ENCODE results near the gene CNKSR1.

The CNKSR1 gene, protein sequence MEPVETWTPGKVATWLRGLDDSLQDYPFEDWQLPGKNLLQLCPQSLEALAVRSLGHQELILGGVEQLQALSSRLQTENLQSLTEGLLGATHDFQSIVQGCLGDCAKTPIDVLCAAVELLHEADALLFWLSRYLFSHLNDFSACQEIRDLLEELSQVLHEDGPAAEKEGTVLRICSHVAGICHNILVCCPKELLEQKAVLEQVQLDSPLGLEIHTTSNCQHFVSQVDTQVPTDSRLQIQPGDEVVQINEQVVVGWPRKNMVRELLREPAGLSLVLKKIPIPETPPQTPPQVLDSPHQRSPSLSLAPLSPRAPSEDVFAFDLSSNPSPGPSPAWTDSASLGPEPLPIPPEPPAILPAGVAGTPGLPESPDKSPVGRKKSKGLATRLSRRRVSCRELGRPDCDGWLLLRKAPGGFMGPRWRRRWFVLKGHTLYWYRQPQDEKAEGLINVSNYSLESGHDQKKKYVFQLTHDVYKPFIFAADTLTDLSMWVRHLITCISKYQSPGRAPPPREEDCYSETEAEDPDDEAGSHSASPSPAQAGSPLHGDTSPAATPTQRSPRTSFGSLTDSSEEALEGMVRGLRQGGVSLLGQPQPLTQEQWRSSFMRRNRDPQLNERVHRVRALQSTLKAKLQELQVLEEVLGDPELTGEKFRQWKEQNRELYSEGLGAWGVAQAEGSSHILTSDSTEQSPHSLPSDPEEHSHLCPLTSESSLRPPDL

DNA sequence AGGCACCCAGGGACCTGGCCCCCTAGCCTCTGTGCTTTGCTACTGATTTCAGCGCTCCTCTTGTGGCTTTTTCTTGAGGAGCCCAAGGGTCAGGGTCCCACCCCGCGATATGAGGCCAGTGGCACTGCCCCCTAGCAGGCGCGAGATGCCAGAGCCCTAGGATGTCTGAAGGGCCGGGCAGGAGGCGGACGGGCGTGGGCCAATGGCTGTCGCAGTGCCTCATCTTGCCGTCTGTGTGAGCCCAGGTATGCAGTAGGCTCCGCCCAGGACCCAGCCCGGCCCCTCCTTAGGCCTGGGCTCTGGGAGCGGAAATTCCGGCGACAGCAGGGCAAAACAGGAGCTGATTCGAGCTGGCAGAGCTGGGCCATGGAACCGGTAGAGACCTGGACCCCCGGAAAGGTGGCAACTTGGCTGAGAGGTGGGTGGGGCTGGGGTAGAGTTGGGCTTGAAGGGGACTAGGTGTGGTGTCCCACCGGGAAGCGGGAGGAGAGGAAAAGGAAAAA lies at the start of gene CNKSR1:
Gene CNKSR1 (plus strand): TSS at position 310 of the 503 bp plus-strand sequence. CDS start 57 bp downstream, at position 367.
- DNase-seq (ENCODE audit: low read depth in 2 of 2) = no peak

- no peak for DNase-seq (ENCODE audit: low read depth in 2 of 2)
Observed at GRCh38 chr1:26129778-26130177, 47.5 kb upstream of the CNKSR1 start.

GRCh38 chr1:26130695-26131094 lies 46.6 kb upstream of the CNKSR1 start:
- no peak for DNase-seq (ENCODE audit: low read depth in 2 of 2)

DNA sequence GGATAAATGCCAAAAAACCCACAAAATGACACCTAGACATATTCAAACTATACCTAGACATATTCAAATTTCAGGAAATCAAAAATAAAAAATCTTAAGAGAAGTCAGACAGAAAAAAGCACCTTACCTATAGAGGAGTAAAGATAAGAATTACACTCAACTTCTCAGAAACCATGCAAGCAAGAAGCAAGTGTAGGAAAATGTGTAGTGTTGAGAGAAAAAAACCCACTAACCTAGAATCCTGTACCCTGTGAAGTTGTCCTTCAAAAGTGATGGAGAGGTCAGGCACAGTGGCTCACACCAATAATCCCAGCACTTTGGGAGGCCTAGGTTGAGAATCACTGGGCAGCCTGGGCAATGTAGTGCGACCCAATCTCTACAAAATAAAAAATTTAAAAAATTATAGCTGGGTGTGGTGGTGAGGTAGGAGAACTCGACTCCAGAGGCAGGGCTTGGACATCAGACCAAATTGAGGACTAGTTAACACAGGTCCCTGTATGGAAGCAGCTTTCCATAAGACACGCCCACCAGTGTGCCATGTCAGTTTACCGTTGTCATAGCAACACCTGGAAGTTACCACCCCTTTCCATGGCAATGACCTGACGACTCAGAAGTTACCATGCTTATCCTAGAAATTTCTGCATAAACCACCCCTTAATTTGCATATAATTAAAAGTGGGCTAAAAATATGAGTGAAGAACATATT lies 45.0 kb upstream of the CNKSR1 start:
- DNase-seq (ENCODE audit: low read depth in 2 of 2) = no peak

- DNase-seq (ENCODE audit: low read depth in 2 of 2) = no peak
Observed at GRCh38 chr1:26132834-26133167, 44.5 kb upstream of the CNKSR1 start.

GRCh38 chr1:26134466-26134865 lies 42.8 kb upstream of the CNKSR1 start:
- no peak for DNase-seq (ENCODE audit: low read depth in 2 of 2)

GRCh38 chr1:26138974-26139558 lies 38.2 kb upstream of the CNKSR1 start:
- no peak for DNase-seq (ENCODE audit: low read depth in 2 of 2)

DNA sequence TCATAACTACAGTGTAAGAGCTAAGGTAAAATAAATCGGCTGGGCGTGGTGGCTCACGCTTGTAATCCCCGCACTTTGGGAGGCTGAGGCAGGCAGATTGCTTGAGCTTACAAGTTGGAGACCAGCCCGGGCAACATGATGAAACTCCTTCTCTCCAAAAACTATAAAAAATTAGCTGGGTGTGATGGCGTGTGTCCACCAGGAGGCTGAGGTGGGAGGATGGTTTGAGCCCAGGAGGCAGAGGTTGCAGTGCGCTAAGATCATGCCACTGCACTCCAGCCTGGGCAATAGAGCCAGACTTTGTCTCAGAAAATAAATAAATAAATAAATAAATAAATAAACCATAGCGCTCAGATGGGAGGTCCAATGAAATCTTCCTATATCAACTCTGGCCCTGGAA lies 35.1 kb upstream of the CNKSR1 start:
- DNase-seq (ENCODE audit: low read depth in 2 of 2) = no peak

- DNase-seq (ENCODE audit: low read depth in 2 of 2) = peak; percentile 58 to 67
Observed at GRCh38 chr1:26145041-26145959, 32.0 kb upstream of the CNKSR1 start.

DNA sequence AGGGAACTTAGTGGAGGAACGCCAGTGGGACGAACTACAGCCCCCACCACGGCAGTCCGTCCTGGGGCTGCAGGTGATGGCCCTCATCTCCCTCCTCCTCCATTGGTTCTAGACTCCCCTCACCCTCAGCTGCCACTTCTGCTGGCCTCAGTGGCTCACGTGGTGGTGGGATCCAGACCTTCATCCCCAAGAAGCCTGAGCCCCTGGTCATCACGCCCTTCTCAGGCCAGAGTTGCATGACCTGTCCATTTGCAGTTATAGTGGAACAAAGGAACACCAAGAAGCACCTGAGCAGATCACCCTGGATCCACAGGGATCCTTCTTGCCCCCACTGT lies 31.4 kb upstream of the CNKSR1 start:
- no peak for DNase-seq (ENCODE audit: low read depth in 2 of 2)

DNA sequence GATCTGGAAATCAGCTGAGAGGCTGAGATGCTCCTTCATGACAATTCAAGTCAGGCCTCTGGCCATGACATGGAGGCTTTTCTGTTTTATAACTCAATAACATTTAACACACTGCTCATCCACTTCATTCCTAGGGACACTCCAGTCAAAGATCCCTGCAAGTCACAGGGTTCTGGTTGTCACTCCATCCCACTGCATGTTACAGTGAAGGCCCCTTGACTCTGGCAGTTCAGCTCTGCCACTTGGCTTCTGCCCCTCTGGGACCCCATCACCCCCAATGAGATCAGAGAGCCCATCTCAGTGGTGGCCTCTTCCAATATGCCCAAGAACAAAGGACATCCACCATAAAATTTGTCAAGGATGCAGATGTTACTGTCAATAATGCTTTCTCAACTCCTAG lies 28.4 kb upstream of the CNKSR1 start:
- DNase-seq (ENCODE audit: low read depth in 2 of 2) = no peak

DNA sequence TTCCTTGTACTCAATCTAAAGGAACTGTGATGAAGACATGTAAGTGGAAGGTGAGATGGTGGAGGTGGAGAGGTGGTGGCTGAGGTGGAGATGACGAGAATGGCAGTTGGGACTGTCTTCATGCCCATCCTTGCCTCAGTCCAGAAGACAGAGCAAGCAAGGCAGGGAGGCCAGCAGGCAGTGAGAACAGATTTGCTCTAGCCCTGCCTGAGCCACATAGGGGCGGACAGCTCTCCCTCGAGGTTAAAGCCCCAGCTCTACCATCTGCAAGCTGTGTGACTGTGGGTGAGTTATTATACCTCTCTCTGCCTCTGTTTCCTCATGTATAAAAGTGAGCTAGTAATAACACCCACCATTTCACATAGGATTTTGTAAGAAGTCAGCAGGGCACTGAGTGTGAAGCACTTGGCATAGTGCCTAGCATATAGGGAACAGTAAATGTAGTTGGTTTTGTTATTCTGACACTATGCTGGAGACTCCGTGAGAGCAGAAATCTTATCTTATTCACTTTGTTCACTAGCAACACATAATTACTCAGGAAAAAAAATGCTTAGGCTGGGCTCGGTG lies 23.2 kb upstream of the CNKSR1 start:
- DNase-seq (ENCODE audit: low read depth in 2 of 2) = no peak

GRCh38 chr1:26154750-26155149 lies 22.5 kb upstream of the CNKSR1 start:
- DNase-seq (ENCODE audit: low read depth in 2 of 2) = no peak

- no peak for DNase-seq (ENCODE audit: low read depth in 2 of 2)
Observed at GRCh38 chr1:26155370-26156284, 21.7 kb upstream of the CNKSR1 start.

DNA sequence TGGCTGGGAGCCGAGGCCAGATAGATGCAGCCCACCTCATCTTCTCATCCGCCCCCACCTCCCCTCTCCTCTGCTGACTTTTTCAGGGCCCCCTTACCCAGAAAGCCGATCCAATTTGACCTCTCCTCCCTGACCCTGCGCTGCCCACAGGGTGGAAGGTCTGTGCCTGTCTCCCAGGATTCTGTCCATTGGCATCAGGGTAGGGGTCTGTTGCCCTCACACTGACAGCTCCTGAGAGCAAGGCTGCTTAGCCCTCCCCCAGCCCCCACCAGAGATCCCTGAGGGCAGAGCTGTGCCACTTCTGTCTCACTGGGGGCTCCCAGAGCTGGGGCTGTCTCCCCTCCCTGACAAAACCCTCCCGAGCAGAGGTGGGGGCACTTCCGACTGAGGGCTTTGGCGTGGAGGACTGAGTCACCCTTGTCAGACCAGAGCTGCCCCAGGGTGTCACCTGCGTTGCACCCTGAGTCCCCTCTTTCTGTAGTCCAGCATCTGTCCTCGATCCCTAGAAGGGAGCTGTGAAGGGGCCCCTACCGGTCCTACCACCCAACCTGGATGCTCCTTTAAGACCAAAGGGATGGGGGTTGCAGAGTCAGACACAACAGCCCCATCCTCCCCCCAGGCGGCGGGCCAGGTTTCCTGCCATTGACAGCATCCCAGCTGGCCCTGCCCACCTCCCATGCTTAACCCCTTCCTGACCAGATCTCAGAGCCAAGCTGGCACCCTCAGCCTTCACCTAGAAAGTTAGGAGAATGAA lies 20.8 kb upstream of the CNKSR1 start:
- DNase-seq (ENCODE audit: low read depth in 2 of 2) = no peak

DNA sequence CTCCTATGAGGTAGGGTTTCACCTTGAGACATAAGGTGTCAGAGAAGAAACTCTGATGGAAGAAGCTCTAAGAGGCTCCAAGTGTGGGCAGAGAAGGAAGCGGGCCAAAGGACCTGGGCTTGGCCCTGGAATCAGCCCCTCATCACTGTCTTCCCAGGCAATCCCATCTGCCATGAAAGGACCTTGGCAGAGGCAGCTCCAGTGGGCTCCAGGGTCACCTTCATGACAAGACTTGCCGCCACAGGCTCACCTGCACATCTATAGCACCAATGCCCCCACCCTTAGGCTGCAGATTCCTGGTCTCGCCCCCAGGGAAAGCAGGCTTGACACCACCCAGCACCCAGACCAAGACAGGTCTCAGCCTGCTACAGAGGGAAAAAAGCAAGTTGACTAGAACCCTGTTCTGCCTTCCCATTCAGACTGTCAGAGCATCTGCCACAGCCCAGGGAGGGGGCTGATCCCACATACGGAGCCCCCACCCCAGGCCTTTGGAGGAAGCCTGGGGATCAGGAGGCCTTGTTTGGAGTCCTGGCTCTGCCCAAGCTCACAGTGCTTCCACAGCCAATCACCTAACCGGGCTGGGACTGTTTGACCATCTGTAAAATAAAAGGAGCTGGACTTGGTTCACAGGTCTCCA lies 18.9 kb upstream of the CNKSR1 start:
- no peak for DNase-seq (ENCODE audit: low read depth in 2 of 2)

DNA sequence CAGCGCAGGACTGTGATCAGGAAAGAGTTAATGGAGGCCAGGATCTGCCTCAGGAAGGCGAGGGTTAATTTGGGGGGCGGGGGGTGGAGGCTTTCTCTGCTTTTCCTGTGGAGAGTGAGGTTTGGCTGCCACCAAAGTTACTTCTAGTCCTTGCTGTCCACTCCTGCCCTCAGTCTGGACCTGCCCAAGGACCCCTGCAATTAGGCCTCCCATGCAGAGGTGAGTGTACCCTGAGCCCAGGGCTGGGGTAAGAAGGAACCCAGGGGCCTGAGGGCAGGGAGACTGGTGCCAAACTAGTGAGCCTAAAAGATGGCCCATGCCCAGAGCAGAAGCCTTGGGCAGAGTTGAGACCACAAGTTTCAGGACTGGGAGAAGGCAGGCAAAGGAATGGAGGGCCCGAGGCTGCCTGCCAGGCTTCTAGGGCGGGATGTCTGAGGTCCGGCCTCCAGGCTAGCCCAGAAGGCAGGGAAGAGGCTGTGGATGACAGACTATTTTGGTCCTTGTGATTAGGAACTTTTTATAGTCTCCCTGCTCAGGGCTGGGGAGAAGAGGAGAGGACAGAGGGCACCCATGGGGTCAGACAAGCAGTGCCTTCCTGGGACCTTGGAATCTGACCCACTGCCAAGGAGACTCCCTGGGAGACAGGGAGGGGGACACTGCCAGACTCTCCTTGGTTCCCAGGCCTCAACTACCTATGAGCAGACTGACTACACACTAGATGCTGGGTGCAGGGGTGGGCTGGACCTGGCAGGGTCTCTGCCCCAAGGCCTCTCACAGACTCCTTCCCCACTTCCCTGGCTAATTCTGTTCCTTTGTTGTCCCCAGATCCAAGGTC lies 18.2 kb upstream of the CNKSR1 start, which contains the start of gene FAM110D:
Gene FAM110D (plus strand): TSS at position 172 of the 835 bp plus-strand sequence. CDS start 2,213 bp downstream, outside the sequence.
- DNase-seq (ENCODE audit: low read depth in 2 of 2) = no peak

GRCh38 chr1:26159743-26160039 lies 17.6 kb upstream of the CNKSR1 start:
- no peak for DNase-seq (ENCODE audit: low read depth in 2 of 2)
